Esophagus muscularis mucosa (tissue), 4 donors: Measurements from ENCODE around the gene INPP5J. TPM values are rescaled to one million over a fixed set of nuclear protein-coding genes. Genes with fewer than 3 reads are reported as not detected.
"Not testable (repeated sequence)": the region's sequence is repeated elsewhere in the genome, so short reads cannot be mapped to it uniquely, and the experiment has no call there.

Experiments used
- DNase-seq: peaks from one replicate; pipeline ENCODE4 v3.0.0-alpha.2; 2017; ENCODE audit errors: extremely low spot score
- H3K27ac ChIP-seq, 4 donors: fragments of 200-600 bp; sonication (generic); replicated peaks in 1 of 4; 1 replicate in 3 of 4; 2 replicates in 1 of 4; pipeline ENCODE4 v1.5.1; 2016 to 2019; ENCODE audit warnings: mild to moderate bottlenecking in 1 of 4
- H3K27me3 ChIP-seq, 4 donors: fragments of 200-600 bp; sonication (generic); one replicate each; pipeline versions ENCODE4 v1.5.1 to v1.6.0; 2016 to 2019
- H3K36me3 ChIP-seq, 4 donors: fragments of 200-600 bp; sonication (generic); one replicate each; pipeline ENCODE4 v1.5.1; 2016 to 2019
- H3K4me1 ChIP-seq, 4 donors: fragments of 200-600 bp; sonication (generic); one replicate each; pipeline ENCODE4 v1.5.1; 2016 to 2019
- H3K4me3 ChIP-seq, 4 donors: fragments of 200-600 bp; sonication (generic); 1 replicate in 2 of 4; 2 replicates in 2 of 4; pipeline ENCODE4 v1.5.1; 2016 to 2019; ENCODE audit warnings: mild to moderate bottlenecking in 4 of 4, moderate library complexity in 1 of 4
- H3K9me3 ChIP-seq, 4 donors: fragments of 200-600 bp; sonication (generic); 1 replicate in 3 of 4; 2 replicates in 1 of 4; pipeline ENCODE4 v1.5.1; 2016 to 2019
- EP300 ChIP-seq: sonication (generic); formaldehyde crosslinking; IDR thresholded peaks from one replicate; pipeline ENCODE4 v1.6.1; 2017; ENCODE audit warnings: antibody characterized with exemption
- POLR2A ChIP-seq: fragments of 450-650 bp; IDR thresholded peaks from one replicate; pipeline ENCODE4 v1.6.1; 2017; ENCODE audit warnings: antibody characterized with exemption, moderate library complexity, mild to moderate bottlenecking, low read depth
- POLR2AphosphoS5 ChIP-seq, 2 donors: sonication (generic); formaldehyde crosslinking; IDR thresholded peaks; one replicate each; pipeline ENCODE4 v1.6.1; 2017; ENCODE audit warnings: antibody characterized with exemption in 2 of 2
- WGBS: methylation state at CpG from one replicate; pipeline ENCODE4 v1.1.5; 2018; 5-methylcytosine and 5-hydroxymethylcytosine counted together
- intact Hi-C: fragments of 100-400 bp; cut with DNase I; formaldehyde crosslinking; loops from one replicate; pipeline ENCODE4 v1.15.1; 2023
- total RNA-seq, 4 donors: library from RNA; depleted of rRNA; stranded (reverse); fragments of >200 nt; gene quantifications; one replicate each; pipeline versions ENCODE4 v1.1.0 to v1.2.1, GENCODE V29; 2016
- TF ChIP-seq, protein P1 (sequence below), 3 experiments: fragments of 200-600 bp in 2 of 3; fragments of 450-650 bp in 1 of 3; sonication (generic) in 2 of 3; IDR thresholded peaks; one replicate each; pipeline ENCODE4 v1.5.1; 2017 to 2019; ENCODE audit warnings: antibody characterized with exemption in 3 of 3, mild to moderate bottlenecking in 2 of 3, moderate library complexity in 1 of 3

The INPP5J gene
- total RNA-seq, 4 donors from 2014 or later = 1.3 to 2.1 (median 1.8) TPM

DNA sequence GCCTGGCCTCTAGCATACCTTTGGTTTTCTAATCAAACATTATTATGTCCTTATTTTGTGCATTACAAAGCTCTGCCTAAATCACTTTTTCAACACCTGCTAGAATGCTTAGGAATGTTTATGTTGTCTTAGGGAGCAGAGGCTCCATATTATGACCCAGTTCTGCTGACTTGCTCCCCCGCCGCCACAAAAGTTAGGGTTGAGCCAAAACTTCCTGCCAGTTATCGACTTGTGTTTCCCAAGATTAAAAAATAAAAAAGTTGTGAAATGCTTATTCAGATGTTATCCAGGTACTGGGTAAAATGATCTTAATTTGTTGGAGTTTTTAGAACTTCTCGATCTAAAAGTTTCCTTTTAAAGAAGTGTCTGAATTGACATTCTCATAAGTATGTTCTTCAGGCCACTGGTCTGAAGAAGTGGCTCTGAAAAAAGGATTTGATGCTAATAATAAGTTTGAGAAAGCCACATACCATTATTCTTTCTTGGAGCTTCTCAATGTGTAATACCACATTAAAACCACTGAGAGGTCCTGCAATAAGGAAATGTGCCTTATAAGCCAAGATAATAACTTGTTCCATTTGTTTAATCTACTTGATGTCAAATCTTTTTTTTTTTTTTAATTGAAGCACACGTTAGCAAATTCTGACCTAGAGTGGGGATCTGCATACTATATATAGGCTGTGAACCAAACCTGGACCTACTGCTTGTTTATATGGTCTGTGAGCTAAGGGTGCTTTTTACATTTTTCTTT, 39.4 kb downstream of the INPP5J start:
- H3K27me3 ChIP-seq = no peaks in the 10 kb centered on the region
- H3K9me3 ChIP-seq = no peaks in the 10 kb centered on the region
- DNase-seq = no peak
- peaks cover 20 to 60% (median 45%) of the 10 kb centered on the region in 4 donors for H3K4me1 ChIP-seq
- peaks cover 0 to 38% (median 27%) of the 10 kb centered on the region in 4 donors for H3K36me3 ChIP-seq
- peak overlapping the region; percentile 92 to 98 (median 96) for H3K27ac ChIP-seq
- intact Hi-C loops = no loop called here
- WGBS = 45% methylated on average over 5 of the region's 5 CpGs
- TF ChIP-seq POLR2A = no peak
- TF ChIP-seq, protein P1, sequence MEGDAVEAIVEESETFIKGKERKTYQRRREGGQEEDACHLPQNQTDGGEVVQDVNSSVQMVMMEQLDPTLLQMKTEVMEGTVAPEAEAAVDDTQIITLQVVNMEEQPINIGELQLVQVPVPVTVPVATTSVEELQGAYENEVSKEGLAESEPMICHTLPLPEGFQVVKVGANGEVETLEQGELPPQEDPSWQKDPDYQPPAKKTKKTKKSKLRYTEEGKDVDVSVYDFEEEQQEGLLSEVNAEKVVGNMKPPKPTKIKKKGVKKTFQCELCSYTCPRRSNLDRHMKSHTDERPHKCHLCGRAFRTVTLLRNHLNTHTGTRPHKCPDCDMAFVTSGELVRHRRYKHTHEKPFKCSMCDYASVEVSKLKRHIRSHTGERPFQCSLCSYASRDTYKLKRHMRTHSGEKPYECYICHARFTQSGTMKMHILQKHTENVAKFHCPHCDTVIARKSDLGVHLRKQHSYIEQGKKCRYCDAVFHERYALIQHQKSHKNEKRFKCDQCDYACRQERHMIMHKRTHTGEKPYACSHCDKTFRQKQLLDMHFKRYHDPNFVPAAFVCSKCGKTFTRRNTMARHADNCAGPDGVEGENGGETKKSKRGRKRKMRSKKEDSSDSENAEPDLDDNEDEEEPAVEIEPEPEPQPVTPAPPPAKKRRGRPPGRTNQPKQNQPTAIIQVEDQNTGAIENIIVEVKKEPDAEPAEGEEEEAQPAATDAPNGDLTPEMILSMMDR (IDR thresholded peaks at IDR 0.05) = peak in 1 of 3 experiments; percentile 42
- peak overlapping the region; percentile 9 to 84 (median 17) for H3K4me3 ChIP-seq

DNA sequence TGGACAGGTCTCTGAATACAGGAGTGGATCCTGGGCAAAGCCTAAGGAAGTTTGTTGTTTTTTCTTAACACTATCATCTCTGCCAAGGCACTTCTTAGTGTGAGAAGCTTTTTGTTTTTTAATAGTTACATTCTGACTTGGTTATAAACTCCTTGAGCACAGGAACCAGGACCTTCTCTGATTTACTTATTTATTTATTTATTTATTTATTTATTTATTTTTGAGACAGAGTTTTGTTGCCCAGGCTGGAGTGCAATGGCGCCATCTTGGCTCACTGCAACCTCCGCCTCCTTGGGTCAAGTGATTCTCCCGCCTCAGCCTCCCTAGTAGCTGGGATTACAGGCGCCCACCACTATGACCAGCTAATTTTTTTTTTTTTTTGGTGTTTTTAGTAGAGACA, 48.2 kb downstream of the INPP5J start:
- TF ChIP-seq POLR2AphosphoS5 (IDR thresholded peaks at IDR 0.05) (no peak), POLR2A (no peak), EP300 (no peak)
- TF ChIP-seq, protein P1 (IDR thresholded peaks at IDR 0.05) = no peak
- intact Hi-C loops = no loop called here

DNA sequence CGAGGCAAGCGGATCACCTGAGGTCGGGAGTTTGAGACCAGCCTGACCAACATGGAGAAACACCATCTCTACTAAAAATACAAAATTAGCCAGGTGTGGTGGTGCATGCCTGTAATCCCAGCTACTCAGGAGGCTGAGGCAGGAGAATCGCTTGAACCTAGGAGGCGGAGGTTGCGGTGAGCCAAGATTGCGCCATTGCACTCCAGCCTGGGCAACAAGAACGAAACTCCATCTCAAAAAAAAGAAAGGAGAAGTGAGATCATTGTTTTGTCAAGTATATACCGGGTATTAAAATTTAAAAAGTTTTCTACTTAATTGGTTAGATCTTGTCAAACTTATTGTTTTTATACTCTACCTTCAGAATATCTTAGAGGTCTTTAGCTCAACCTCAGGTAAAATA, 49.0 kb downstream of the INPP5J start:
- intact Hi-C loops, DNase-seq, H3K27me3 ChIP-seq, H3K4me3 ChIP-seq, H3K9me3 ChIP-seq: not testable (repeated sequence)
- WGBS = 74% methylated on average over 9 of the region's 9 CpGs
- H3K27ac ChIP-seq = peak overlapping the region in 1 of 4 donors; percentile 14
- H3K36me3 ChIP-seq = peaks cover 0 to 18% (median 8%) of the 10 kb centered on the region in 4 donors
- H3K4me1 ChIP-seq = peaks cover 44 to 82% (median 76%) of the 10 kb centered on the region in 4 donors

More for the DNA sequence above, 48.2 kb downstream of the INPP5J start:
- H3K4me1 ChIP-seq = peaks cover 44 to 80% (median 73%) of the 10 kb centered on the region in 4 donors
- no peaks in the 10 kb centered on the region for H3K9me3 ChIP-seq
- H3K4me3 ChIP-seq = no peak overlapping the region
- peak overlapping the region in 1 of 4 donors; percentile 14 for H3K27ac ChIP-seq
- no peak for DNase-seq
- no peaks in the 10 kb centered on the region for H3K27me3 ChIP-seq
- H3K36me3 ChIP-seq = peaks cover 0 to 19% (median 10%) of the 10 kb centered on the region in 4 donors
- 96% methylated on average over 4 of the region's 4 CpGs for WGBS

DNA sequence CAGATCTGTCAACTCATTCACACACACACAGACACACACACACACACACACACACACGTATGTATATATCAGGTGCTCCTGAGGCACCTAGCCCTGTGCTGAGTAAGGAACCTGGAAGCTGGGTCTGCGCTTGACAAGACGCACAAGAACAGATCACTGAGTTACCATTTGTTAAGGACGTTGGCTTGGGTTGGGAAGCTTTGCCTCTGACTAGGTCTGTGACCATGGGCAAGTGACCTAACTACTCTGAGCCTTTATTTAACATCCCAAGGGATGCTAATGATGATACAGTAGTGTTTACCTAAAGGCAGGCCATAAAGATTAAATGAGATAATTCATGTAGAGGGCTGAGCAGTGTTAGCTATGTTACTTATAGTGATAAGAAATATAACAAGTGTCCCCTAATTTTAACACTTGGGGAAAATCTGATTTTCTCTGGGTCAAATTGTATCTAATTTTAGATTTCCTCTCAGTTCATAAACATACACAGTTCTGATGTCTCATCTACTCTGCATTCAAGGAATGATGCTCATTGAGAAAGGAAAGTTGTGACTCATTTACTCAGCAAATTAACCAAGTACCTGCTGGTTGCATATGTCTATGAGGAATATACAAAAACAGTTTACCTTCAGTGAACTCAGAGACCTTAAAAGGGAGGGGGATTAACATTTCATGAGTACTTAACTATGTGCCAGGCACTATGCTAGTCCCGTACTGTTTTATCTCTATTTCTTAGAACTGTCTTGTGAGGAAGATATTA, 50.8 kb downstream of the INPP5J start:
- TF ChIP-seq, protein P1 (IDR thresholded peaks at IDR 0.05) = no peak
- peak in 1 of 2 donors; percentile 73 for TF ChIP-seq POLR2AphosphoS5 (IDR thresholded peaks at IDR 0.05)
- H3K9me3 ChIP-seq = no peaks in the 10 kb centered on the region
- peak overlapping the region; percentile 67 to 79 (median 76) for H3K27ac ChIP-seq
- H3K4me1 ChIP-seq = peaks cover 49 to 83% (median 78%) of the 10 kb centered on the region in 4 donors
- 52% methylated on average over 5 of the region's 5 CpGs for WGBS
- intact Hi-C loops = no loop called here
- H3K27me3 ChIP-seq = no peaks in the 10 kb centered on the region
- H3K36me3 ChIP-seq = peaks cover 0 to 19% (median 12%) of the 10 kb centered on the region in 4 donors
- no peak for DNase-seq
- peak overlapping the region in 1 of 4 donors; percentile 16 for H3K4me3 ChIP-seq

DNA sequence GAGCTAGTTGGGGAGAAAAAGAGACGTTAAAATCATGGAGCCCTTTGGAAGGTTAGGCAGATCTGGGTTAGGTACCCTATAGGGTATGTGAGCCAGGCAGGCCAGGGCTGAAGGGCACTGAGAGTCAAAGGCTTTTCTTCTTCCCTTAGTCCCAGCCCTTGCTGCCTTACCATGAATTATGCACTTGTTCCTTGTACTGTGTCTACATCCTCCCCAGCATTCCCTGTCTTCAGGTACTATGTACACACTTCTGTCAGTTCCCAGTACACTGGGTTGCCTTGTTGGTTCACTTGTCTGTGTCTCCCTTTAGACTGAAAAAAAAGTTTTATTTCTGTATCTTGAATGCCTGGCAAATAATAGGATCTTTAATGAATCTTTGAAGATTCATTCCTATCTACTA, 54.2 kb downstream of the INPP5J start:
- 96% methylated on average over 1 of the region's 1 CpG for WGBS
- Histone ChIP-seq H3K27ac (peak overlapping the region; percentile 36 to 74 (median 69)), H3K36me3 (peaks cover 0 to 21% (median 12%) of the 10 kb centered on the region in 4 donors), H3K9me3 (no peaks in the 10 kb centered on the region), H3K4me3 (no peak overlapping the region), H3K4me1 (peaks cover 28 to 74% (median 65%) of the 10 kb centered on the region in 4 donors), H3K27me3 (no peaks in the 10 kb centered on the region)
- DNase-seq = no peak
- TF ChIP-seq, protein P1 (IDR thresholded peaks at IDR 0.05) = no peak
- TF ChIP-seq POLR2A = no peak
- no peak for TF ChIP-seq EP300
- no peak for TF ChIP-seq POLR2AphosphoS5 (IDR thresholded peaks at IDR 0.05)
- intact Hi-C loops = no loop called here
